ENCODE results near the gene TBL1XR1. TPM values are rescaled to one million over a fixed set of nuclear protein-coding genes. Genes with fewer than 3 reads are reported as not detected.

TBL1XR1 gene
- polyA plus RNA-seq (2012; ENCODE audit: insufficient read length, low read depth), result 27.6 TPM

- TF ChIP-seq TAF1 (IDR thresholded peaks at IDR 0.05; ENCODE audit: borderline replicate concordance, insufficient read depth, low read length), result no peak
- TF ChIP-seq, protein P1, sequence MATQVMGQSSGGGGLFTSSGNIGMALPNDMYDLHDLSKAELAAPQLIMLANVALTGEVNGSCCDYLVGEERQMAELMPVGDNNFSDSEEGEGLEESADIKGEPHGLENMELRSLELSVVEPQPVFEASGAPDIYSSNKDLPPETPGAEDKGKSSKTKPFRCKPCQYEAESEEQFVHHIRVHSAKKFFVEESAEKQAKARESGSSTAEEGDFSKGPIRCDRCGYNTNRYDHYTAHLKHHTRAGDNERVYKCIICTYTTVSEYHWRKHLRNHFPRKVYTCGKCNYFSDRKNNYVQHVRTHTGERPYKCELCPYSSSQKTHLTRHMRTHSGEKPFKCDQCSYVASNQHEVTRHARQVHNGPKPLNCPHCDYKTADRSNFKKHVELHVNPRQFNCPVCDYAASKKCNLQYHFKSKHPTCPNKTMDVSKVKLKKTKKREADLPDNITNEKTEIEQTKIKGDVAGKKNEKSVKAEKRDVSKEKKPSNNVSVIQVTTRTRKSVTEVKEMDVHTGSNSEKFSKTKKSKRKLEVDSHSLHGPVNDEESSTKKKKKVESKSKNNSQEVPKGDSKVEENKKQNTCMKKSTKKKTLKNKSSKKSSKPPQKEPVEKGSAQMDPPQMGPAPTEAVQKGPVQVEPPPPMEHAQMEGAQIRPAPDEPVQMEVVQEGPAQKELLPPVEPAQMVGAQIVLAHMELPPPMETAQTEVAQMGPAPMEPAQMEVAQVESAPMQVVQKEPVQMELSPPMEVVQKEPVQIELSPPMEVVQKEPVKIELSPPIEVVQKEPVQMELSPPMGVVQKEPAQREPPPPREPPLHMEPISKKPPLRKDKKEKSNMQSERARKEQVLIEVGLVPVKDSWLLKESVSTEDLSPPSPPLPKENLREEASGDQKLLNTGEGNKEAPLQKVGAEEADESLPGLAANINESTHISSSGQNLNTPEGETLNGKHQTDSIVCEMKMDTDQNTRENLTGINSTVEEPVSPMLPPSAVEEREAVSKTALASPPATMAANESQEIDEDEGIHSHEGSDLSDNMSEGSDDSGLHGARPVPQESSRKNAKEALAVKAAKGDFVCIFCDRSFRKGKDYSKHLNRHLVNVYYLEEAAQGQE (IDR thresholded peaks at IDR 0.05; ENCODE audit: insufficient read depth in 1 of 2, low read depth in 2 of 2, low read length in 2 of 2), result no peak
- no peak for TF ChIP-seq POLR2AphosphoS5 (IDR thresholded peaks at IDR 0.05; ENCODE audit: low read depth, low read length)
- no peak for TF ChIP-seq SIN3A (IDR thresholded peaks at IDR 0.05; ENCODE audit: borderline replicate concordance, insufficient read depth, low read length)
- TF ChIP-seq FOXP2 (optimal IDR thresholded peaks at IDR 0.05; ENCODE audit: borderline replicate concordance, extremely low read depth, extremely low read length, insufficient read depth), result no peak
Observed at GRCh38 chr3:177197041-177197726, at the start of gene TBL1XR1. Gene TBL1XR1, minus strand, starts transcription at chr3:177197482. Its CDS starts 132,505 bp downstream, at chr3:177064977.

DNA sequence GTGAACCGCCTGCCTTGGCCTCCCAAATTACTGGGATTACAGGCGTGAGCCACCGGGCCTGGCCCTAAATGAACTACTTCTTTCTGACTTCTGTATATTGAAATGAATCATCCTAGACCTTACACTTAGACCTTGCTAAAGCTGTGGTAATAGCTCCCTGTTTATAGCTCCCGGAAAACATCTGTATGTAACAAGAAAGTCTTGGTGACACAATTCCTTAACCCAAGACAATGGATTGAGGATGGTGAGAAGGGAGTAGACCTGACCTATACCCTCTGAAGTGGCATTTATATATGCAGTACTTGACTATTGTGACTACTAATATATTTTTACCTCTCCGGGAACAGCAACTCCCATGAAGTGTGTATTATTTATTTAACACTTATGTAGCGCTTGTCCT, 48.0 kb upstream of the TBL1XR1 start:
- TF ChIP-seq TAF1 (IDR thresholded peaks at IDR 0.05; ENCODE audit: borderline replicate concordance, insufficient read depth, low read length) (no peak), FOXP2 (optimal IDR thresholded peaks at IDR 0.05; ENCODE audit: borderline replicate concordance, extremely low read depth, extremely low read length, insufficient read depth) (no peak), POLR2AphosphoS5 (IDR thresholded peaks at IDR 0.05; ENCODE audit: low read depth, low read length) (no peak), SIN3A (IDR thresholded peaks at IDR 0.05; ENCODE audit: borderline replicate concordance, insufficient read depth, low read length) (no peak)
- TF ChIP-seq, protein P1 (IDR thresholded peaks at IDR 0.05; ENCODE audit: insufficient read depth in 1 of 2, low read depth in 2 of 2, low read length in 2 of 2), result no peak

- TF ChIP-seq POLR2AphosphoS5 (IDR thresholded peaks at IDR 0.05; ENCODE audit: low read depth, low read length), result no peak
- no peak for TF ChIP-seq SIN3A (IDR thresholded peaks at IDR 0.05; ENCODE audit: borderline replicate concordance, insufficient read depth, low read length)
- no peak for TF ChIP-seq TAF1 (IDR thresholded peaks at IDR 0.05; ENCODE audit: borderline replicate concordance, insufficient read depth, low read length)
- TF ChIP-seq FOXP2 (optimal IDR thresholded peaks at IDR 0.05; ENCODE audit: borderline replicate concordance, extremely low read depth, extremely low read length, insufficient read depth), result no peak
- TF ChIP-seq, protein P1 (IDR thresholded peaks at IDR 0.05; ENCODE audit: insufficient read depth in 1 of 2, low read depth in 2 of 2, low read length in 2 of 2), result no peak
Observed at GRCh38 chr3:177244606-177245005, 47.3 kb upstream of the TBL1XR1 start.

DNA sequence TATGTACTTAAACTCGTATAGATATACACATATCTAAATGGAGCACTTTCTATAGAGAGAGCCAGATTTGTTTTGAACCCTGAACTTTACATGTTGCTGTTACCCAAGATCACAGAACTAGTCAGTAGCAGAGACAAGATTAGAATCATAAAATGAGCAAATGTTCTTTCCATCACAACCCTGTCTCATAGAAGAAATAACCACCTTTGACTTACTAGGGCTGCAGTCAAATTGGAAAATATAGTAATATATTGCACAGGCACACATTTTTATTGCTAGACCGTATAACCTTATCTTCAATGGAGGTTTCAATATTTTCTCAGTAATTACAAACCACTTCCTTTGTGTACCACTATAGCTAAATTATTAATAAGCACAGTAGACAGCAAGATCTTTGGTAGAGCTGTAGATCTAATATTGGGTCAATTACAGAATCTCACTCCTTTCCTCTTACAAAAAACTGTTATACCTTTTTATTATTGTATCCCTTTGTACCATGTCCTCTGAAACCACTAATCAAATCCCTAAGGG, 41.5 kb upstream of the TBL1XR1 start:
- TF ChIP-seq TAF1 (IDR thresholded peaks at IDR 0.05; ENCODE audit: borderline replicate concordance, insufficient read depth, low read length), result no peak
- TF ChIP-seq SIN3A (IDR thresholded peaks at IDR 0.05; ENCODE audit: borderline replicate concordance, insufficient read depth, low read length), result no peak
- TF ChIP-seq POLR2AphosphoS5 (IDR thresholded peaks at IDR 0.05; ENCODE audit: low read depth, low read length), result no peak
- no peak for TF ChIP-seq FOXP2 (optimal IDR thresholded peaks at IDR 0.05; ENCODE audit: borderline replicate concordance, extremely low read depth, extremely low read length, insufficient read depth)
- TF ChIP-seq, protein P1 (IDR thresholded peaks at IDR 0.05; ENCODE audit: insufficient read depth in 1 of 2, low read depth in 2 of 2, low read length in 2 of 2), result no peak

Data from PFSK-1 (cell line).